Neural progenitor cell (in vitro differentiated cells): ENCODE data around the gene E2F6.

Experiments used
- CTCF ChIP-seq: fragments of 200-600 bp; sonication (generic); IDR thresholded peaks from 2 replicates; pipeline ENCODE4 v1.5.1; 2017; ENCODE audit warnings: antibody characterized with exemption, mild to moderate bottlenecking
- EZH2 ChIP-seq: fragments of 200-600 bp; sonication (generic); IDR thresholded peaks from 2 replicates; pipeline ENCODE4 v1.6.1; 2017; ENCODE audit warnings: antibody characterized with exemption, mild to moderate bottlenecking, moderate library complexity
- EZH2phosphoT487 ChIP-seq: fragments of 200-600 bp; sonication (generic); IDR thresholded peaks from 2 replicates; pipeline ENCODE4 v1.6.1; 2017; ENCODE audit warnings: antibody characterized with exemption

GRCh38 chr2:11437602-11438001 is 28.4 kb downstream of the E2F6 start:
- TF ChIP-seq CTCF (no peak), EZH2phosphoT487 (no peak), EZH2 (no peak)
